ENCODE results near the gene DPYSL5. TPM values are rescaled to one million over a fixed set of nuclear protein-coding genes. Genes with fewer than 3 reads are reported as not detected.
"Not testable (repeated sequence)": the region's sequence is repeated elsewhere in the genome, so short reads cannot be mapped to it uniquely, and the experiment has no call there.

Gene DPYSL5
- total RNA-seq, 6 donors from 2014 or later: not detected

GRCh38 chr2:26875808-26876207 is 27.9 kb downstream of the DPYSL5 start:
- H3K4me1 ChIP-seq: no peaks in the 10 kb centered on the region
- WGBS, 2 donors: 74 to 93% methylated on average over 3 of the region's 3 CpGs
- ATAC-seq (ENCODE audit: low FRiP score in 2 of 2) (no peak), DNase-seq (no peak)
- no peak overlapping the region for H3K27ac ChIP-seq
- H3K36me3 ChIP-seq: no peaks in the 10 kb centered on the region
- no peak for TF ChIP-seq EP300 (IDR thresholded peaks at IDR 0.05)
- TF ChIP-seq CTCF (IDR thresholded peaks at IDR 0.05): no peak
- no peak for TF ChIP-seq POLR2AphosphoS5 (IDR thresholded peaks at IDR 0.05)
- TF ChIP-seq POLR2A (IDR thresholded peaks at IDR 0.05): no peak
- H3K27me3 ChIP-seq: no peaks in the 10 kb centered on the region
- H3K9me3 ChIP-seq: no peaks in the 10 kb centered on the region
- H3K4me3 ChIP-seq: no peak overlapping the region

GRCh38 chr2:26876260-26876659 is 28.3 kb downstream of the DPYSL5 start:
- H3K27me3 ChIP-seq: no peaks in the 10 kb centered on the region
- H3K27ac ChIP-seq: no peak overlapping the region
- no peaks in the 10 kb centered on the region for H3K4me1 ChIP-seq
- H3K4me3 ChIP-seq: no peak overlapping the region
- H3K36me3 ChIP-seq: no peaks in the 10 kb centered on the region
- WGBS, 2 donors: 93 to 95% methylated on average over 7 of the region's 7 CpGs
- DNase-seq: no peak
- TF ChIP-seq EP300 (IDR thresholded peaks at IDR 0.05): no peak
- ATAC-seq (ENCODE audit: low FRiP score in 2 of 2): no peak
- no peaks in the 10 kb centered on the region for H3K9me3 ChIP-seq

GRCh38 chr2:26877276-26877675 is 29.3 kb downstream of the DPYSL5 start:
- ATAC-seq (ENCODE audit: low FRiP score in 2 of 2) (no peak), DNase-seq (no peak)
- Histone ChIP-seq H3K9me3 (no peaks in the 10 kb centered on the region), H3K27me3 (no peaks in the 10 kb centered on the region), H3K36me3 (no peaks in the 10 kb centered on the region), H3K4me1 (no peaks in the 10 kb centered on the region), H3K27ac (no peak overlapping the region), H3K4me3 (no peak overlapping the region)
- WGBS, 2 donors: 91 to 95% methylated on average over 2 of the region's 2 CpGs
- TF ChIP-seq EP300 (IDR thresholded peaks at IDR 0.05) (no peak), POLR2AphosphoS5 (IDR thresholded peaks at IDR 0.05) (no peak), POLR2A (IDR thresholded peaks at IDR 0.05) (no peak), CTCF (IDR thresholded peaks at IDR 0.05) (no peak)

GRCh38 chr2:26880161-26880560 is 32.2 kb downstream of the DPYSL5 start:
- H3K4me1 ChIP-seq: no peaks in the 10 kb centered on the region
- no peak overlapping the region for H3K4me3 ChIP-seq
- no peak for ATAC-seq (ENCODE audit: low FRiP score in 2 of 2)
- H3K9me3 ChIP-seq: no peaks in the 10 kb centered on the region
- no peak for TF ChIP-seq POLR2A (IDR thresholded peaks at IDR 0.05)
- TF ChIP-seq POLR2AphosphoS5 (IDR thresholded peaks at IDR 0.05): no peak
- TF ChIP-seq CTCF (IDR thresholded peaks at IDR 0.05): no peak
- TF ChIP-seq EP300 (IDR thresholded peaks at IDR 0.05): no peak
- no peaks in the 10 kb centered on the region for H3K36me3 ChIP-seq
- no peaks in the 10 kb centered on the region for H3K27me3 ChIP-seq
- DNase-seq: no peak
- no peak overlapping the region for H3K27ac ChIP-seq
- WGBS, 2 donors: 71 to 82% methylated on average over 2 of the region's 2 CpGs

GRCh38 chr2:26880910-26881435 is 33.0 kb downstream of the DPYSL5 start:
- Histone ChIP-seq H3K9me3 (no peaks in the 10 kb centered on the region), H3K4me3 (no peak overlapping the region), H3K27me3 (no peaks in the 10 kb centered on the region), H3K36me3 (no peaks in the 10 kb centered on the region), H3K4me1 (no peaks in the 10 kb centered on the region), H3K27ac (no peak overlapping the region)
- DNase-seq (no peak), ATAC-seq (ENCODE audit: low FRiP score in 2 of 2) (no peak)
- 60 to 70% methylated on average over 10 of the region's 10 CpGs for WGBS, 2 donors
- TF ChIP-seq CTCF (IDR thresholded peaks at IDR 0.05) (no peak), EP300 (IDR thresholded peaks at IDR 0.05) (no peak), POLR2A (IDR thresholded peaks at IDR 0.05) (no peak), POLR2AphosphoS5 (IDR thresholded peaks at IDR 0.05) (no peak)

- H3K4me3 ChIP-seq; H3K27me3 ChIP-seq; H3K4me1 ChIP-seq; DNase-seq; ATAC-seq (ENCODE audit: low FRiP score in 2 of 2); H3K27ac ChIP-seq; H3K36me3 ChIP-seq; H3K9me3 ChIP-seq: not testable (repeated sequence)
- WGBS, 2 donors: 55 to 68% methylated on average over 3 of the region's 3 CpGs
These were observed 34.3 kb downstream of the DPYSL5 start for GRCh38 chr2:26882220-26882619.
